Measurements from ENCODE around the gene RMI1.

Gene RMI1

DNA sequence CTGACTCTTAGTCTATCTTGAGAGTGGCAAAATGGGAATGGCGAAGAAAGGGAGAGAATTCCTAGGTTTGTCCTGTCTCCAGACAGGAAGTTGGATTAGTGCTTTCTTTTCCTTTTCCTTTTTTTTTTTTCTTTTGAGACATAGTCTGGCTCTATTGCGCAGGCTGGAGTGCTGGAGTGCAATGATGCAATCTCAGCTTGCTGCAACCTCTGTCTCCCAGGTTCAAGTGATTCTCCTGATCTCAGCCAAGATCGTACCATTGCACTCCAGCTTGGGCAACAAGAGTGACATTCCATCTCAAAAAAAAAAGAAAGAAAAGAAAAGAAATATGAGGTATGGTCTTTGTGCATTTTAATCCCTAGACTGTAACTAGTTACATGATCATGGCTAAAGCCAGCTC, 46.8 kb upstream of the RMI1 start:
- H4K20me1 ChIP-seq (ENCODE audit: insufficient read depth, low read length): no peaks in the 10 kb centered on the region
- H3K4me3 ChIP-seq (ENCODE audit: low read length): no peak overlapping the region
- H2AFZ ChIP-seq (ENCODE audit: low read depth, low read length): no peak overlapping the region
- H3K9ac ChIP-seq (ENCODE audit: low read length): no peak overlapping the region
- no peaks in the 10 kb centered on the region for H3K79me2 ChIP-seq (ENCODE audit: low read length)
- TF ChIP-seq CTCF (IDR thresholded peaks at IDR 0.05; ENCODE audit: low read depth, low read length): no peak
- no peak for TF ChIP-seq EZH2phosphoT487 (IDR thresholded peaks at IDR 0.05; ENCODE audit: low read depth)
- H3K27me3 ChIP-seq (ENCODE audit: low read depth, low read length): no peaks in the 10 kb centered on the region
- peaks cover 15% of the 10 kb centered on the region for H3K4me1 ChIP-seq (ENCODE audit: low read length)
- no peaks in the 10 kb centered on the region for H3K9me3 ChIP-seq (ENCODE audit: insufficient read depth, low read length)
- H3K4me2 ChIP-seq (ENCODE audit: low read length): no peak overlapping the region
- no peaks in the 10 kb centered on the region for H3K36me3 ChIP-seq (replicated peaks; ENCODE audit: low read depth, low read length)
- H3K27ac ChIP-seq (ENCODE audit: low read length): no peak overlapping the region

GRCh38 chr9:83934569-83935275, 45.9 kb upstream of the RMI1 start:
- Histone ChIP-seq H2AFZ (ENCODE audit: low read depth, low read length) (no peak overlapping the region), H3K4me2 (ENCODE audit: low read length) (no peak overlapping the region), H3K9me3 (ENCODE audit: insufficient read depth, low read length) (no peaks in the 10 kb centered on the region), H4K20me1 (ENCODE audit: insufficient read depth, low read length) (no peaks in the 10 kb centered on the region), H3K4me1 (ENCODE audit: low read length) (peaks cover 15% of the 10 kb centered on the region), H3K27ac (ENCODE audit: low read length) (no peak overlapping the region), H3K36me3 (replicated peaks; ENCODE audit: low read depth, low read length) (no peaks in the 10 kb centered on the region), H3K9ac (ENCODE audit: low read length) (no peak overlapping the region), H3K27me3 (ENCODE audit: low read depth, low read length) (no peaks in the 10 kb centered on the region), H3K79me2 (ENCODE audit: low read length) (no peaks in the 10 kb centered on the region), H3K4me3 (ENCODE audit: low read length) (no peak overlapping the region)
- TF ChIP-seq CTCF (IDR thresholded peaks at IDR 0.05; ENCODE audit: low read depth, low read length) (no peak), EZH2phosphoT487 (IDR thresholded peaks at IDR 0.05; ENCODE audit: low read depth) (no peak)

GRCh38 chr9:83935276-83935935, 45.2 kb upstream of the RMI1 start:
- Histone ChIP-seq H3K27me3 (ENCODE audit: low read depth, low read length) (no peaks in the 10 kb centered on the region), H2AFZ (ENCODE audit: low read depth, low read length) (no peak overlapping the region), H3K9ac (ENCODE audit: low read length) (no peak overlapping the region), H3K4me3 (ENCODE audit: low read length) (no peak overlapping the region), H3K36me3 (replicated peaks; ENCODE audit: low read depth, low read length) (no peaks in the 10 kb centered on the region), H3K4me2 (ENCODE audit: low read length) (no peak overlapping the region), H3K27ac (ENCODE audit: low read length) (no peak overlapping the region), H3K4me1 (ENCODE audit: low read length) (peaks cover 15% of the 10 kb centered on the region), H4K20me1 (ENCODE audit: insufficient read depth, low read length) (no peaks in the 10 kb centered on the region), H3K79me2 (ENCODE audit: low read length) (no peaks in the 10 kb centered on the region), H3K9me3 (ENCODE audit: insufficient read depth, low read length) (no peaks in the 10 kb centered on the region)
- TF ChIP-seq EZH2phosphoT487 (IDR thresholded peaks at IDR 0.05; ENCODE audit: low read depth) (no peak), CTCF (IDR thresholded peaks at IDR 0.05; ENCODE audit: low read depth, low read length) (no peak)

GRCh38 chr9:83936523-83936922, 44.1 kb upstream of the RMI1 start:
- no peak overlapping the region for H3K4me2 ChIP-seq (ENCODE audit: low read length)
- H3K27ac ChIP-seq (ENCODE audit: low read length): no peak overlapping the region
- no peak overlapping the region for H3K4me3 ChIP-seq (ENCODE audit: low read length)
- no peak for TF ChIP-seq EZH2phosphoT487 (IDR thresholded peaks at IDR 0.05; ENCODE audit: low read depth)
- no peak for TF ChIP-seq CTCF (IDR thresholded peaks at IDR 0.05; ENCODE audit: low read depth, low read length)
- no peak overlapping the region for H3K9ac ChIP-seq (ENCODE audit: low read length)
- no peaks in the 10 kb centered on the region for H3K9me3 ChIP-seq (ENCODE audit: insufficient read depth, low read length)
- no peaks in the 10 kb centered on the region for H3K27me3 ChIP-seq (ENCODE audit: low read depth, low read length)
- no peak overlapping the region for H2AFZ ChIP-seq (ENCODE audit: low read depth, low read length)
- H3K79me2 ChIP-seq (ENCODE audit: low read length): no peaks in the 10 kb centered on the region
- H3K4me1 ChIP-seq (ENCODE audit: low read length): peaks cover 6% of the 10 kb centered on the region
- H3K36me3 ChIP-seq (replicated peaks; ENCODE audit: low read depth, low read length): peaks cover 6% of the 10 kb centered on the region
- no peaks in the 10 kb centered on the region for H4K20me1 ChIP-seq (ENCODE audit: insufficient read depth, low read length)
